Pulmonary artery endothelial cell (primary cell): ENCODE results near the gene SYT5. TPM values are rescaled to one million over a fixed set of nuclear protein-coding genes. Genes with fewer than 3 reads are reported as not detected.
"Not testable (repeated sequence)": the region's sequence is repeated elsewhere in the genome, so short reads cannot be mapped to it uniquely, and the experiment has no call there.

Source experiments
- DNase-seq: peaks from one replicate; pipeline ENCODE4 v3.0.0-alpha.2; 2011; ENCODE audit warnings: low read depth, low spot score
- total RNA-seq: library from RNA; depleted of rRNA; stranded (reverse); fragments of >200 nt; gene quantifications from 2 replicates; pipeline ENCODE4 v1.2.3, GENCODE V29; 2014

Gene SYT5
- total RNA-seq, 1 donor from 2014 or later = not detected

- no peak for DNase-seq
These were observed 29.0 kb upstream of the SYT5 start, which contains the start of gene PTPRH for GRCh38 chr19:55208880-55209692. PTPRH (minus strand) TSS chr19:55209501; CDS start chr19:55209433, 68 bp downstream.

- no peak for DNase-seq
These were observed 26.8 kb upstream of the SYT5 start for GRCh38 chr19:55206664-55207500.

- DNase-seq = not testable (repeated sequence)
These were observed 22.1 kb upstream of the SYT5 start for GRCh38 chr19:55202199-55202598.

DNA sequence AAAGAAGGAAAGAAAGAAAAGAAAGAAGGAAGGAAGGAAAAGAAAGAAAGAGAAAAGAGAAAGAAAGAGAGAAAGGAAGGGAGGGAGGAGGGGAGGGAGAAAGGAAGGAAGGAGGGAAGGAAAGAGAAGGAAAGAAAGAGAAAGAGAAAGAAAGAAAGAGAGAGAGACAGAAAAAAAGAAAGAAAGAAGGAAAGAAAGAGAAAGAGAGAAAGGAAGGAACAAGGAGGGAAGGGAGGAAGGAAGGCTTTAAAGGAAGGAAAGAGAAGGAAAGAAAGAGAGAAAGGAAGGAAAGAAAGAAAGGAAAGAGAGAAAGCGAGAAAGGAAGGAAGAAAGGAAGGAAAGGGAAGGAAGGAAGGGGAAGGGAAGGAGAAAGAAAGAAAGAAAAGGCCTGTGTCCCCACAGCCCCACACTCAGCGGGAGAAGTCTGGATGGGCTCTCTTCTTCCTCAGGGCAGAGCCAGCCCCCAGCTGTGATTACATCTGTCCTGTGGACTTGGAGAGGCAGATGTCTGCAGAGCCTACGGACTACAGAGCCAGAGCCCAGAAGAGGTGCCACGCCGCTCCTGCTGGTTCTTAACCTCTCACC, 19.6 kb upstream of the SYT5 start:
- DNase-seq = no peak

DNA sequence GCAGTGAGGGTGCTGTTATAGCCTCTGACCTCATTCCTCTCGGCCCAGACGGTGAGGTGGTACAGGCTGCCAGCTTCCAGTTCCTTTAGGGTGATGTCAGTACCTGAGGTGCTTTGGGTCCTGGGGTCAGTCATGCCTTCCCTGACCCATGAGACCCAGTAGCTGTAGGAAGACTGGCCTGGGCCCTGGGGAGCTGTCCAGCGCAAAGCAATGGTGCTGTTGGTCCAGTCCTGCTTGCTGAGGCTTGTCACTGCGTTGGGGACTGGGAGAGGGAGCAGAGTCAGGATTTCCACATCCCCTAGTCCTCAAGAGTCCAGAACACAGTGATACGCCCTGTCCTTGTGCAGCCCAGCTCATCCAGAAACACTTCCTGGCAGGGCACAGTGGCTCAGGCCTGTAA, 18.6 kb upstream of the SYT5 start:
- no peak for DNase-seq

DNA sequence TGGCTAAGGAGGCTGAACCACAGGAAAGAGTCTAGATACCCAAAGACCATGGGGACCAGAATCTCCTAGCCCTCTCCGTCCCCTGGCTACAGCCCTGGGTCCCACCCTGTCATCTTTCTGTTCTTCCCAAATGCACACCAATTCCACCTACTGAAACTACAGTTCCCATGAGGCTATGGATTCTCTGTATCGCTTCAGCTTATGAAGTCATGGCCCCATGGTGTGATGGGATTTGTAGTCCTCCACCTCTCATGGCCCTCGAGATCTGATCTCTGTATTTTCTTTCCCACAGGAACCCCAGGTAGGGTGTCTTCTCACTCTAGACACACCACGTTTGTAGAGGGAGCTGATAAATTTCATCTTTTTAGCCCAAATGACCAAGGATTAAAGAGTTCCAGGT, 17.4 kb upstream of the SYT5 start:
- no peak for DNase-seq

- DNase-seq = no peak
These were observed 16.7 kb upstream of the SYT5 start for GRCh38 chr19:55196803-55197202.

- no peak for DNase-seq
These were observed 13.4 kb upstream of the SYT5 start for GRCh38 chr19:55193481-55193880.

DNA sequence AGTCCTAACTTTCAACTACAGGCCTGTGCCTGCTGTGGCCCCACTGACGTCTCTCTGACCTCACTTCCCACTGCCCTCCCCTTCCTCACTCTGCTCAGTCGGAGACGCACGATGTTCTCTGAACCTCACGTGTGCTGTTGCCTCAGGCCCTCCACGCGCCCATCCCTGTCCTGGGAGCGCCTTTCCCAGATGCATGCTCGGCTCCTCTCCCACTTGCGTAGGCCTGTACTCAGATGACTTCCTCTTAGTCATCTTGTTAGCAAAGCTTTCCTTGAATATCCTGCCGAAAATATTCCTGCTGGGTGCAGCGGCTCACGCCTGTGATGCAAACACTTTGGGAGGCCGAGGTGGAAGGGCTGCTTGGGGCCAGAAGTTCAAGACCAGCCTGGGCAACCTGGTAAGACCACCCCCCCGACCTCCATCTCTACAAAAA, 9.3 kb upstream of the SYT5 start:
- DNase-seq = peak; percentile 87

GRCh38 chr19:55188625-55189024, 8.5 kb upstream of the SYT5 start:
- no peak for DNase-seq

DNA sequence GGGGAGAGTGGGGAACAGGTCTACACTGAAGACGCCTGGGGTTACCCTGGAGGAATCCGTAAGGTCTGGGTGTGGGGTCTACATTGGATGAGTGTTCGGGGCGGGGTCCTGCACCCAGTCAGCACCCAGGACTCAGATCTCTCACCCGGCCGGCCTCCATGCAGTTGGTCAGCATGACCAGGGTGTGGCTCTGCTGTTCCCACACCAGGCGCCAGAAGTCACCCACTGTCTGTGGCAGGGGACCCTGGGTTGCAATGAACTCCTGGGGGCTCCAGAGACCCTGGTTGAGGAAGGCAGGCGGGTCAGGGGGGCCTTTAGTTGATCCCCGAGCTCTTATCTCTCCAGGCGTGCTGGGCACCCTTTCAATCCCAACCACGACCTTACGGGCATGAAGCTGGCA, 6.0 kb upstream of the SYT5 start:
- DNase-seq = no peak

- DNase-seq = no peak
These were observed 1.7 kb upstream of the SYT5 start for GRCh38 chr19:55181740-55182139.

DNA sequence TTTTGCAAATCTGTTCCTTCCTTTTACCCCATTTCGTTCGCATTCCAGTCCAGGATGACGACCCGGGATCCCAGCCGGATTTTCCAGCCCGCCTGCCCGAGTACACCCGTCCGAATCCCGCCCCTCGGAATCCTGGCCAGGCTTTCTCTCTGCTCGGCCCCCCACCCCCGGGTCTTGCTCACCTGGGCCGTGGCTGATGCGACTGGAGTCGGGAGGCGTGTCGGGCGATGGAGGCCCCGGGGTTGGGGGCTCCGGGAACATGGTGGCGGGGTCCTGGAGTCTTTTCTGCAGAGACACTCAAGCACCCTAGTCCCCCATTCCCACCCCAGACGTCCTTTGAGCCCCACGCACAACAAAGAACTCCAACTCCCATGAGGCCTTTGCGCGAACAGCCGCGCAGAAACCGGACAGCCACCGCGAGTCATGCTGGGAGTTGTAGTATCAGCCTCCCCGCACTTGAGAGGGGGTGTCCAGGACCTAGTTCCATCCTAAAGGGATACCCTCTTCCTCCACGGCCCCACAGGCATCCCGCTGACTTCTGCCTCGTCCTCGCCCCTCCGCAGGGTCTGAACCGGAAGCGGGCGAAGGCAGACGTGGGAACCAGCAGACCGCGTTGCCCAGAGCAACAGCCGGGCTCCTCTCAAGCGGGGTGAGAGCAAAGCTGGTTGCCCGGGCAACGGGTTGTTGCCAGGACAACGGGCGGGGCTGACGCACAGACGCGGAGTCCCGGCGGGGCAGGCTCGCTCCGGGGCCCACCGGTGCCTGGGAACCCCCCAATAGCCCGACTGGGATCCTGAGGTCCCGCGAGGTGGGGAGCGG, 1.1 kb downstream of the SYT5 start:
- DNase-seq = no peak

DNA sequence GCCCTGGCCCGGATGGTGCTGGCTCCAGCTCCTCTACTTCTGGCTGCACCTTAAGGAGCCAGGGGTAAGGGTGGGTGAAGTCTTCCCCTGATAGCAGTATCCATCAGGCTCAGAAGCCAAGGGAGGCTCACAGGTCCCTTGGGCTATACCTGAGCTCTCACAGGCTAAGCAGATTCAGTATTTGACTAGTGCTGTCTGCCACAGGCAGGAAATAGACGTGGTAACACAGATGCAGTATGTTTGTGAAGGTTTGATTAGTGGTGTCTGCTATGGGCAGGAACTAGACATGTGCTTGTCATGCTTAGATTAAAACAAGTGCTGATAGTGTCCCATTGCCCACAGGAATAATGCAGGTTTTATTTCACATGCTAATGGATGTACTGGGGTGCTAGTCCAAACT, 4.0 kb downstream of the SYT5 start:
- DNase-seq = no peak

GRCh38 chr19:55175117-55175867, 4.8 kb downstream of the SYT5 start:
- no peak for DNase-seq

GRCh38 chr19:55174425-55175116, 5.5 kb downstream of the SYT5 start:
- DNase-seq = no peak

DNA sequence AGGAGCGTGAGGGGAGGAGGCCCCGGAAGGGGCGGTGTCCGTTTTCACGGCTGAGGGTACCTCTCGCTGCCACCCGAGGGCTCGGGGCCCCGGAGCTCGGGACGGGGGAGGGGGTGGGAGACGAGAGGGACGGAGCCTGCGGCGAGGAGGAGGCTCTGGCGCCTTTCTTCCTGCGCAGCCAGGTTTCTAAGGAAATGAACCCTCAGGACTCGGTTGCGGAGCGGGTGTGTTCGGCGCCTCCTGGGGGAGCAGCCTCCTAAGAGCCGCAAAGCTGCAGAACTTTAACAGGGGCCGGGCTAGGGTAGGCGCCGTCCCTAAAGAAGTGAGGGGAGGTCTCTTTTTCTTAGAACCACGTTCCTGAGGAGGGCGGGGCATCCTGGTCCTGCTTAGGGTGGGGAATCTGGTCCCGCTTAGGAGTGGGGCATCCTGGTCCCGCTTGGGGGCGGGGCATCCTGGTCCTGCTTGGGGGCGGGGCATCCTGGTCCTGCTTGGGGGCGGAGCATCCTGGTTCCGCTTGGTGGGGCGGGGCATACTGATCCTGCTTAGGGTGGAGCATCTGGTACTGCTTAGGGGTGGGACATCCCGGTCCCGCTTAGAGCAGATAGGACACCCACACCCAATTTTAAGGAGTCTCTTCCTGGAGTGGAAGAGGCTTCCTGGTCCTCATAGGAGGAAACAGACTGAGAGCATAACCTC, 6.2 kb downstream of the SYT5 start:
- DNase-seq = no peak

DNA sequence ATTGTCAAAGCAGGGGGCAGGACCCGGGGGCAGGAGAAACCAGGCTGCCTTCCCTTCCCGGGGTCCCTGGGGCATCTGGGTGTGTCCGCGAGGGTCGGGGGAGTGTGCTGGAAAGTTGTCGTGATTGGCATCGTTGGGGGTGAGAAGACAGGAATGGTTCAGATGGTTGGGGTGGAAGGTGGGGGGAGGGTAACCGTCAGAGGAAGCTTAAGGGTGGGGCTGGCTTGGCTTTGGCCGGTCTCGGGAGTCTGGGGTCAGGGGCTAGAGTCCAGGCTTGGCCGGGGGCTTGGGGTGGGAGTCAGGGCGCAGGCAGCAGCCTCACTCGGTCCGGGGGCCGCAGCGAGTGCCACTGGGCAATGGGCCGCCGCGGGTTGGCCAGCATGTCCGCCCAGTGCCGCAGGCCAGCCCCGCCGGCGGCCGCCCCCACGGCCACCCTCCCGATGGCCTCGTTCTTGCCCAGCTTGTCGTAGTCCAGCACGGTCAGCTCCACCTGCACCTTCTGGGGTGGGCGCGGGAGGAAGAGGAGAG, 6.8 kb downstream of the SYT5 start:
- DNase-seq = no peak

GRCh38 chr19:55172741-55173140, 7.3 kb downstream of the SYT5 start:
- DNase-seq = no peak
